H1 (cell line): ENCODE results near the gene PSG7. TPM values are rescaled to one million over a fixed set of nuclear protein-coding genes. Genes with fewer than 3 reads are reported as not detected.

Source experiments
- CTCF ChIA-PET: fragments of 300-600 bp; sonication (Branson Sonifier 250); formaldehyde crosslinking; loops from one replicate; lab custom pipeline; 2021; ENCODE audit not compliant: partially characterized antibody; lab: Charles Lee
- POLR2A ChIA-PET: fragments of 300-600 bp; sonication (Branson Sonifier 250); formaldehyde crosslinking; loops from one replicate; lab custom pipeline; 2021; ENCODE audit warnings: inconsistent platforms; ENCODE audit not compliant: partially characterized antibody; lab: Charles Lee
- DNase-seq, 2 experiments: peaks; one replicate each; pipeline versions ENCODE4 v3.0.0 to v3.0.0-alpha.2; 2010 to 2022; ENCODE audit warnings: low spot score in 2 of 2, low read depth in 1 of 2, mixed read lengths in 1 of 2
- FAIRE-seq: peaks from 2 replicates; lab custom pipeline; 2011; peaks lifted over from hg19 to GRCh38; lab: Jason Lieb, UNC
- H2AFZ ChIP-seq: 2 replicates; pipeline ENCODE4 v1.8.1; 2012; ENCODE audit warnings: low read length, inconsistent platforms
- H2AK5ac ChIP-seq: 2 replicates; pipeline ENCODE4 v1.6.1; 2013; ENCODE audit warnings: low read depth, low read length
- H2BK120ac ChIP-seq: replicated peaks from 2 replicates; pipeline ENCODE3; 2013; ENCODE audit warnings: low read depth, low read length, inconsistent platforms
- H2BK12ac ChIP-seq: 2 replicates; pipeline ENCODE4 v1.6.1; 2013; ENCODE audit warnings: low read depth, low read length
- H2BK15ac ChIP-seq: 2 replicates; pipeline ENCODE4 v1.6.1; 2013; ENCODE audit warnings: low read length
- H2BK20ac ChIP-seq: 2 replicates; pipeline ENCODE4 v1.6.1; 2013; ENCODE audit warnings: low read length
- H2BK5ac ChIP-seq: 2 replicates; pipeline ENCODE4 v1.6.1; 2013; ENCODE audit warnings: low read depth, low read length
- H3K14ac ChIP-seq: 2 replicates; pipeline ENCODE4 v1.6.1; 2013; ENCODE audit warnings: inconsistent platforms; ENCODE audit not compliant: insufficient read length
- H3K18ac ChIP-seq: 2 replicates; pipeline ENCODE4 v1.6.1; 2013; ENCODE audit warnings: low read length; ENCODE audit errors: extremely low read depth
- H3K23ac ChIP-seq: 2 replicates; pipeline ENCODE4 v1.6.1; 2013; ENCODE audit warnings: inconsistent platforms; ENCODE audit not compliant: insufficient read length
- H3K23me2 ChIP-seq: 2 replicates; pipeline ENCODE4 v1.6.1; 2013; ENCODE audit warnings: low read depth, low read length
- H3K27ac ChIP-seq: 2 replicates; pipeline ENCODE4 v1.6.1; 2011; ENCODE audit warnings: low read depth, low read length, inconsistent platforms
- H3K27me3 ChIP-seq, 4 experiments: replicated peaks in 1 of 4; 1 replicate in 1 of 4; 2 replicates in 3 of 4; pipeline versions ENCODE4 v1.6.1 to v1.8.1; 2011 to 2013; ENCODE audit warnings: low read length in 3 of 4, mild to moderate bottlenecking in 3 of 4, inconsistent platforms in 2 of 4, mixed read lengths in 2 of 4, moderate library complexity in 1 of 4; ENCODE audit not compliant: control insufficient read depth in 3 of 4, insufficient read depth in 3 of 4; ENCODE audit errors: extremely low read depth in 1 of 4
- H3K36me3 ChIP-seq, 4 experiments: 2 replicates each; pipeline versions ENCODE4 v1.6.1 to v1.8.1; 2011 to 2013; ENCODE audit warnings: mild to moderate bottlenecking in 4 of 4, low read length in 3 of 4, moderate library complexity in 2 of 4, control low read depth in 1 of 4, inconsistent platforms in 1 of 4; ENCODE audit not compliant: insufficient read depth in 4 of 4, control insufficient read depth in 2 of 4
- H3K4ac ChIP-seq: replicated peaks from 2 replicates; pipeline ENCODE3; 2013; ENCODE audit warnings: low read length, low read depth, mixed read lengths, inconsistent platforms; ENCODE audit not compliant: insufficient read length
- H3K4me1 ChIP-seq, 4 experiments: replicated peaks in 1 of 4; 1 replicate in 1 of 4; 2 replicates in 3 of 4; pipeline versions ENCODE4 v1.6.1 to v1.8.1; 2011 to 2013; ENCODE audit warnings: low read length in 3 of 4, inconsistent platforms in 2 of 4, mixed read lengths in 1 of 4; ENCODE audit not compliant: insufficient read depth in 4 of 4, control insufficient read depth in 3 of 4
- H3K4me2 ChIP-seq, 2 experiments: 2 replicates each; pipeline versions ENCODE4 v1.6.1 to v1.8.1; 2011 to 2013; ENCODE audit warnings: low read depth in 2 of 2, low read length in 2 of 2, control low read depth in 1 of 2, inconsistent platforms in 1 of 2, mild to moderate bottlenecking in 1 of 2; ENCODE audit not compliant: insufficient read depth in 1 of 2
- H3K4me3 ChIP-seq, 4 experiments: fragments of 200-600, 300-600 bp in 1 of 4; sonication (generic), shearing (Covaris generic), sonication (Bioruptor Twin) in 1 of 4; 2 replicates each; pipeline versions ENCODE4 v1.5.1 to v1.8.1; 2011 to 2016; ENCODE audit warnings: low read length in 4 of 4, low read depth in 3 of 4, control low read depth in 2 of 4, inconsistent platforms in 2 of 4, mild to moderate bottlenecking in 2 of 4, mixed read lengths in 1 of 4, moderate library complexity in 1 of 4; ENCODE audit not compliant: insufficient read depth in 2 of 4; ENCODE audit errors: extremely low read depth in 1 of 4
- H3K56ac ChIP-seq: replicated peaks from 2 replicates; pipeline ENCODE3; 2013; ENCODE audit warnings: low read depth, mild to moderate bottlenecking, mixed read lengths, low read length, inconsistent platforms; ENCODE audit not compliant: insufficient read length
- H3K79me1 ChIP-seq: 2 replicates; pipeline ENCODE4 v1.6.1; 2013; ENCODE audit warnings: low read depth, low read length, control low read depth
- H3K79me2 ChIP-seq, 2 experiments: 2 replicates each; pipeline versions ENCODE4 v1.6.1 to v1.8.1; 2012 to 2013; ENCODE audit warnings: low read length in 2 of 2, mild to moderate bottlenecking in 2 of 2, inconsistent platforms in 1 of 2; ENCODE audit not compliant: insufficient read depth in 2 of 2, control insufficient read depth in 1 of 2
- H3K9ac ChIP-seq, 4 experiments: replicated peaks in 1 of 4; 1 replicate in 1 of 4; 2 replicates in 3 of 4; pipeline versions ENCODE4 v1.6.1 to v1.8.1; 2011 to 2013; ENCODE audit warnings: low read depth in 3 of 4, low read length in 3 of 4, control low read depth in 2 of 4, mild to moderate bottlenecking in 2 of 4, moderate library complexity in 2 of 4, inconsistent platforms in 1 of 4; ENCODE audit errors: extremely low read depth in 1 of 4
- H3K9me3 ChIP-seq, 2 experiments: 2 replicates each; pipeline versions ENCODE4 v1.6.1 to v1.8.1; 2012 to 2013; ENCODE audit warnings: mild to moderate bottlenecking in 2 of 2, moderate library complexity in 2 of 2, control low read depth in 1 of 2, inconsistent platforms in 1 of 2, low read depth in 1 of 2, low read length in 1 of 2, mixed read lengths in 1 of 2; ENCODE audit not compliant: insufficient read depth in 2 of 2
- H4K20me1 ChIP-seq, 2 experiments: replicated peaks in 1 of 2; 2 replicates each; pipeline versions ENCODE3 to v1.8.1; 2011 to 2013; ENCODE audit warnings: inconsistent platforms in 2 of 2, low read length in 2 of 2, mild to moderate bottlenecking in 1 of 2; ENCODE audit not compliant: insufficient read depth in 2 of 2, control insufficient read depth in 1 of 2
- H4K5ac ChIP-seq: 2 replicates; pipeline ENCODE4 v1.6.1; 2013; ENCODE audit warnings: low read length, low read depth, mixed read lengths, inconsistent platforms; ENCODE audit not compliant: insufficient read length
- H4K8ac ChIP-seq: 2 replicates; pipeline ENCODE4 v1.8.0; 2013; ENCODE audit warnings: mild to moderate bottlenecking, moderate library complexity, low read length, inconsistent platforms; ENCODE audit not compliant: insufficient read depth; ENCODE audit errors: extremely low read depth
- H4K91ac ChIP-seq: replicated peaks from 2 replicates; pipeline ENCODE3; 2013; ENCODE audit warnings: low read length, mixed read lengths, inconsistent platforms; ENCODE audit not compliant: insufficient read length
- ASH2L ChIP-seq: fragments of 200-600, 300-600 bp; sonication (generic); IDR thresholded peaks from one replicate; pipeline ENCODE4 v1.7.1; 2017; ENCODE audit warnings: low read length
- KDM5A ChIP-seq: fragments of 200-600 bp; IDR thresholded peaks from 2 replicates; pipeline ENCODE4 v1.7.1; 2012; ENCODE audit warnings: mild to moderate bottlenecking, low read length, inconsistent platforms, mixed read lengths
- NANOG ChIP-seq: IDR thresholded peaks from 2 replicates; pipeline ENCODE4 v1.6.1; 2011; ENCODE audit warnings: low read length, low read depth, mild to moderate bottlenecking, inconsistent platforms; ENCODE audit not compliant: insufficient read depth, poor library complexity, severe bottlenecking
- NRF1 ChIP-seq: IDR thresholded peaks from 2 replicates; pipeline ENCODE4 v1.6.1; 2011; ENCODE audit warnings: mild to moderate bottlenecking, low read depth, low read length, improper control_type of control experiment
- POU5F1 ChIP-seq: IDR thresholded peaks from 2 replicates; pipeline ENCODE4 v1.6.1; 2011; ENCODE audit warnings: low read depth, mild to moderate bottlenecking, low read length, moderate library complexity
- RAD21 ChIP-seq, 2 experiments: IDR thresholded peaks in 1 of 2; conservative IDR thresholded peaks in 1 of 2; 2 replicates each; pipeline ENCODE4 v1.6.1; 2011; ENCODE audit warnings: low read depth in 2 of 2, low read length in 2 of 2, improper control_type of control experiment in 1 of 2, inconsistent platforms in 1 of 2, mild to moderate bottlenecking in 1 of 2, moderate library complexity in 1 of 2
- RBBP5 ChIP-seq: IDR thresholded peaks from 2 replicates; pipeline ENCODE4 v1.7.1; 2012; ENCODE audit warnings: low read depth, mild to moderate bottlenecking, inconsistent platforms, low read length, moderate library complexity, borderline replicate concordance
- SP1 ChIP-seq: IDR thresholded peaks from 2 replicates; pipeline ENCODE4 v1.6.1; 2011; ENCODE audit warnings: low read depth, low read length
- SRF ChIP-seq: IDR thresholded peaks from 2 replicates; pipeline ENCODE4 v1.6.1; 2011; ENCODE audit warnings: mild to moderate bottlenecking, low read depth, low read length, moderate library complexity
- TAF7 ChIP-seq: optimal IDR thresholded peaks from 2 replicates; pipeline ENCODE3; 2011; ENCODE audit warnings: low read depth, mild to moderate bottlenecking, inconsistent platforms, low read length, moderate library complexity, borderline replicate concordance
- TCF12 ChIP-seq: IDR thresholded peaks from 2 replicates; pipeline ENCODE4 v1.6.1; 2011; ENCODE audit warnings: low read depth, mild to moderate bottlenecking, low read length
- WGBS, 2 experiments: shearing (Covaris generic) in 1 of 2; methylation state at CpG; one replicate each; pipeline versions ENCODE4 v1.1.6 to v1.1.7; 2013 to 2015; ENCODE audit warnings: low lambda C conversion rate in 2 of 2, mixed read lengths in 2 of 2, inconsistent platforms in 1 of 2, low coverage in 1 of 2, missing lambda C conversion rate in 1 of 2; ENCODE audit not compliant: insufficient replicate concordance in 2 of 2, insufficient coverage in 1 of 2, insufficient read length in 1 of 2; ENCODE audit errors: extremely low coverage in 1 of 2, missing lambda C conversion rate in 1 of 2; 5-methylcytosine and 5-hydroxymethylcytosine counted together
- polyA plus RNA-seq, 7 experiments: library from polyadenylated mRNA; depleted of rRNA in 3 of 7; stranded (reverse) in 5 of 7; unstranded in 2 of 7; fragments of >200 nt in 5 of 7; fragments of 200-250 nt in 2 of 7; gene quantifications; 1 replicate in 5 of 7; 2 replicates in 1 of 7; 4 replicates in 1 of 7; pipeline versions ENCODE4 v1.2.1 to v1.2.3, GENCODE V29; 2011 to 2013; ENCODE audit warnings: missing spikeins in 2 of 7, mixed read lengths in 2 of 7
- total RNA-seq: library from RNA; stranded (reverse); fragmentation: NEBNext Ultra II Directional; extraction: Animal tissue kit (Norgen Biotek cat#: 25700); gene quantifications from 2 replicates; pipeline ENCODE4 v1.2.1, GENCODE V29; 2021
- TF ChIP-seq, protein P1 (sequence below): IDR thresholded peaks from 2 replicates; pipeline ENCODE4 v1.6.1; 2012; ENCODE audit warnings: inconsistent platforms
- TF ChIP-seq, protein P2 (sequence below): IDR thresholded peaks from 2 replicates; pipeline ENCODE4 v1.6.1; 2012; ENCODE audit warnings: inconsistent platforms

PSG7 gene
- total and polyA plus RNA-seq, 2 of the 8 experiments (the other 6 are each of a cell fraction or from before 2014, with no cell fraction given), result not detected

DNA sequence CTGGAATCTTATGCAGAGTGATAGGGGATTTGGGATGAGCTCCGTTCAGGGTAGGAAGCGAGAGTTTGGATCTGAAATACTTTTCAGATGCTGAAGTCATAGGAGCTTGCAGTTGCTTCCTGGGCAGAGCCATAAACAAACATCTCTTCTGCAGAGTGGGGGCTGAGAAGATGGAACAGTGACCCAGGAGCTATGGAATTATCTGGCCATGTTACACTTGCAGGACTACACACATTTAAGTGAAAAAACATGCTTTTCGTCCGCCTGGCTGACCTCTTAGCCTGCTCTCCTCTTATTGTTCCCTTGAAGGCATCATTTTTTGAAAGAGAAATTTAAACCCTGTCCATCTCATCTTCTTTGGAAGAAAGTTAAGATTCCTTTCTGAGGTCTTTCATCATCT lies 48.6 kb upstream of the PSG7 start:
- DNase-seq, result no peak
- H3K4me2 ChIP-seq, result no peak overlapping the region
- H3K14ac ChIP-seq, result no peak overlapping the region
- H3K4me3 ChIP-seq, result no peak overlapping the region
- no peak overlapping the region for H2BK5ac ChIP-seq
- no peak overlapping the region for H2BK12ac ChIP-seq
- H4K20me1 ChIP-seq, result no peaks in the 10 kb centered on the region
- no peaks in the 10 kb centered on the region for H3K4me1 ChIP-seq
- no peak overlapping the region for H3K4ac ChIP-seq
- no peak overlapping the region for H4K5ac ChIP-seq
- H3K9ac ChIP-seq, result no peak overlapping the region
- H2AK5ac ChIP-seq, result no peak overlapping the region
- no peak overlapping the region for H4K91ac ChIP-seq
- no peaks in the 10 kb centered on the region for H3K79me2 ChIP-seq
- H3K56ac ChIP-seq, result no peak overlapping the region
- 52% methylated on average over 4 of the region's 4 CpGs; no CpG with 5 or more reads in 1 of the 2 experiments for WGBS, 2 experiments
- no peaks in the 10 kb centered on the region for H3K79me1 ChIP-seq
- no peaks in the 10 kb centered on the region for H3K36me3 ChIP-seq
- H2AFZ ChIP-seq, result no peak overlapping the region
- ChIA-PET CTCF (no interaction called here), POLR2A (no interaction called here)
- H2BK20ac ChIP-seq, result no peak overlapping the region
- H3K27me3 ChIP-seq, result no peaks in the 10 kb centered on the region
- H3K23ac ChIP-seq, result no peak overlapping the region
- peaks cover 27 to 48% of the 10 kb centered on the region in 2 experiments; a peak in 3 of 4 replicates for H3K9me3 ChIP-seq
- no peaks in the 10 kb centered on the region for H3K23me2 ChIP-seq
- H3K27ac ChIP-seq, result no peak overlapping the region
- no peak overlapping the region for H4K8ac ChIP-seq
- no peak overlapping the region for H2BK15ac ChIP-seq
- no peak for FAIRE-seq
- H2BK120ac ChIP-seq, result no peak overlapping the region
- H3K18ac ChIP-seq, result no peak overlapping the region
- TF ChIP-seq NANOG (no peak), SRF (no peak), RBBP5 (no peak), NRF1 (no peak), TCF12 (no peak), POU5F1 (no peak), TAF7 (no peak), KDM5A (no peak), SP1 (no peak), RAD21 (IDR thresholded peaks at IDR 0.05 in 1 of 2, conservative IDR thresholded peaks at IDR 0.05 in 1 of 2; ENCODE audit: low read depth in 2 of 2, low read length in 2 of 2) (no peak), ASH2L (no peak)
- TF ChIP-seq, protein P1, sequence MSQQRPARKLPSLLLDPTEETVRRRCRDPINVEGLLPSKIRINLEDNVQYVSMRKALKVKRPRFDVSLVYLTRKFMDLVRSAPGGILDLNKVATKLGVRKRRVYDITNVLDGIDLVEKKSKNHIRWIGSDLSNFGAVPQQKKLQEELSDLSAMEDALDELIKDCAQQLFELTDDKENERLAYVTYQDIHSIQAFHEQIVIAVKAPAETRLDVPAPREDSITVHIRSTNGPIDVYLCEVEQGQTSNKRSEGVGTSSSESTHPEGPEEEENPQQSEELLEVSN, result no peak
- TF ChIP-seq, protein P2, sequence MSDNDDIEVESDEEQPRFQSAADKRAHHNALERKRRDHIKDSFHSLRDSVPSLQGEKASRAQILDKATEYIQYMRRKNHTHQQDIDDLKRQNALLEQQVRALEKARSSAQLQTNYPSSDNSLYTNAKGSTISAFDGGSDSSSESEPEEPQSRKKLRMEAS, result no peak
